Progenitor cell of endocrine pancreas (in vitro differentiated cells): ENCODE results near the gene FAM32A. TPM values are rescaled to one million over a fixed set of nuclear protein-coding genes. Genes with fewer than 3 reads are reported as not detected.

Source experiments
- DNase-seq: peaks from one replicate; pipeline ENCODE4 v3.0.0; 2021; ENCODE audit warnings: low spot score; ENCODE audit not compliant: unreplicated experiment
- H3K27ac Mint-ChIP-seq: 2 replicates; pipeline ENCODE4 v1.8.0; 2021; ENCODE audit warnings: mild to moderate bottlenecking, moderate library complexity, mixed read lengths
- H3K27me3 Mint-ChIP-seq: 2 replicates; pipeline ENCODE4 v1.8.0; 2021; ENCODE audit warnings: mixed read lengths
- H3K36me3 Mint-ChIP-seq: 2 replicates; pipeline ENCODE4 v1.8.0; 2022; ENCODE audit warnings: mixed read lengths; ENCODE audit not compliant: insufficient read depth
- H3K4me1 Mint-ChIP-seq: 2 replicates; pipeline ENCODE4 v1.8.0; 2021; ENCODE audit warnings: low read depth, mixed read lengths
- H3K4me3 Mint-ChIP-seq: 2 replicates; pipeline ENCODE4 v1.8.0; 2021; ENCODE audit warnings: low read depth, mild to moderate bottlenecking, moderate library complexity, mixed read lengths
- H3K9me3 Mint-ChIP-seq: 2 replicates; pipeline ENCODE4 v1.8.0; 2021; ENCODE audit warnings: low read depth, mixed read lengths
- CTCF ChIP-seq: fragments of 200-600 bp; sonication (generic); IDR thresholded peaks from one replicate; pipeline ENCODE4 v1.5.0; 2021; ENCODE audit warnings: antibody characterized with exemption, mild to moderate bottlenecking; ENCODE audit not compliant: unreplicated experiment
- total RNA-seq: library from RNA; stranded (reverse); gene quantifications from 2 replicates; pipeline ENCODE4 v1.2.1, GENCODE V29; 2021

FAM32A gene
- total RNA-seq, 1 donor from 2014 or later = 91.6 TPM

- TF ChIP-seq CTCF = no peak
- Mint-ChIP-seq H3K4me3 (no peak overlapping the region), H3K36me3 (peaks cover 15% of the 10 kb centered on the region), H3K4me1 (no peaks in the 10 kb centered on the region), H3K27me3 (no peaks in the 10 kb centered on the region), H3K27ac (no peak overlapping the region), H3K9me3 (no peaks in the 10 kb centered on the region)
- no peak for DNase-seq
These were observed 50.8 kb downstream of the FAM32A start for GRCh38 chr19:16235811-16236652.

Other genes with a start within 250 kb of the FAM32A start
- not detected in 2 replicates for gene OR10H4, start 236.4 kb upstream of the FAM32A start, total RNA-seq
- 275 and 300 TPM in 2 replicates for gene TPM4, start 108.9 kb upstream of the FAM32A start, total RNA-seq
- 65.5 and 67.5 TPM in 2 replicates for gene RAB8A, start 73.5 kb upstream of the FAM32A start, total RNA-seq
- 0.72 and 0.84 TPM in 2 replicates for gene HSH2D, start 41.7 kb upstream of the FAM32A start, total RNA-seq
- not detected in 2 replicates for gene CIB3, start 11.9 kb upstream of the FAM32A start, total RNA-seq
- 47.4 and 51.8 TPM in 2 replicates for gene AP1M1, start 12.5 kb downstream of the FAM32A start, total RNA-seq
- gene KLF2, start 139.4 kb downstream of the FAM32A start, total RNA-seq = 2.7 TPM in 2 replicates